Dedifferentiated amniotic fluid mesenchymal stem cell (primary cell): Measurements from ENCODE around the gene KIRREL3.

Experiments
- DNase-seq: peaks from one replicate; pipeline ENCODE4 v3.0.0-alpha.2; 2016; ENCODE audit errors: extremely low spot score

Gene KIRREL3

DNA sequence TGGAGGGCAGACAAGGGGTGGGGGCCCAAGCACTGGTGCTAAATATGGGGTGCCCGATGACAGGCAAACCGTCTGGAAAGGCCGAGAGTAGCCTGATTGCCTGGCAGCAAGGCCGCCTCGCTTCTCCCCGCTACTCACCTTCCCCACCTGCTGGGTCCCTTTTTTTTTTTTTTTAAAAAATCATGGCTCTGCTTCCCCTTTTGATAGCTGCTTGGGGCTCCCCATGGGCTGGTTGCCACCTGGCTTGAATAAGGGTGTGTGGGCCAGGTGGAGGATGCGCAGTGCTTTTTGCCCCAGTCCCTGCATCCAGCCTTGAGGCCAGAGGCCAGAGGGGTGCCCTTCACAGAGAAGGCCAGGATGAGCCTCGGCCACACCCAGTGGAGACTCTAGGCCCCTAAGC lies 533.1 kb downstream of the KIRREL3 start:
- no peak for DNase-seq

GRCh38 chr11:126467046-126467370 lies 533.6 kb downstream of the KIRREL3 start:
- no peak for DNase-seq

DNA sequence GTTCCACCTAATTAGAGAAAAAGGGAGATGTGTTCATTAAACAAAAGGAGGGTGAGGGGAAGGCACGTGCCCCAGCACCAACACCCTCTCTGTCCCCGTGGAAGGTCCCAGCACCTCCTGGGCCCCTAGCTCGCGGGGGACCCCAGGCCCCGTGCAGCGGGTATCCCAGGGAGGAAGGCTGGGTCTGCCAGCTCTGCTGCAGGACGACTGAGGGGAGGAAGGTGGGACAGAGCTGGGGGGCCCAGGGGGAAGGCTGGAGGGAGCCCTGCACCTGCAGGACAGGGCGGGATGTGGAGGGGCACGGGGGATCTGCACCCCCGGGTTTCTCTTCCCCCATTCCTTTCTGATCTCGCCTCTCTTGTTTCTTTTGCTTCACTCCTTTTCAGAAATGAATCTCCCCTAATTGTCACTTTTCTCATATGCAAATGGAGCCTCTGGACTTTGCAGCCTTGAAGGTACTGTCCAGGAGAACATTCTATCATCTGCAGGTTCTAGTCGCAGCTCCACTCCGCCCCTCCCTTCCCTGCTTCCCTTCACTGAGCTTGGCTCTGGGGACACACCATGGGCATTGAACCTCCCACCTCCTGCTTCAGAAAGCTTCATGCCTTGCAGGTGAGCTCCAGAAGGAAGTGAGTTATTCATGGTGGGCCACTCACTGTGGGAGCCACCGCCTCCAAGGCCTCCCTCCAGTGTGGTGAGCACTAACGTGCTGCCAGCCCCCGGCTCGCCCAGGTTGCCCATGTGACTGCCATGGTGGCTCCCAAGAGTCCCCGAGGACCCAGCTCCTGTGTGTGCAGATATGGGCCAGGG lies 534.1 kb downstream of the KIRREL3 start:
- no peak for DNase-seq

DNA sequence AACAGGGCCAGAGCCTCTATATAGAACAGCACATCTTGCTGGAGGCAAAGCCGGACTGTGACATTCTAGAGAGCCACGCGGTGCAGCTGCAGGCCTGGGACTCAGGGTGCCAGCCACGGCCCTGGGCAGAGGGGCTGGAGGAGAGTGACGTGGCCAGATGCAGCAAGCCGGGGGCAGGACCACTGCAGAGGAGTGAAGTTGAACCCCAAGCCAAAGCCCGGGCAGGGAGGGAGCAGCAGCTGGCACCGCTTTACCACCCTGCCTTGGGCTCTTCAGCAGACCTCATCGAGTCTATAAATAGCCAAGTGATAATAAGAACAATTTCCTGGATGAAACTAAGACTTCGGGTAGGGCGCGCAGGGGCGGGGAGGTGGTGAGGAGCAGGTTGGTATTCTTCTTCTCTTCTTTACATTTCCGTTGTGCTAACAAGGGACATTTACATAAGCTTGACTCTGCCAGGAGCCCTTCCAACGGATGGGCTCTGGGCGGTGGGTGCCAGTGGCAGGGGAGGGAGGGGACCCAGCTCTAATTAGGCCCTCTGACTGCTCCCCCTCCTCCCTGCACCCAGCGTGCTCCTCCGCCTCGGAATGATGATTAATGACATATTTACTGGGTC lies 534.9 kb downstream of the KIRREL3 start:
- no peak for DNase-seq

DNA sequence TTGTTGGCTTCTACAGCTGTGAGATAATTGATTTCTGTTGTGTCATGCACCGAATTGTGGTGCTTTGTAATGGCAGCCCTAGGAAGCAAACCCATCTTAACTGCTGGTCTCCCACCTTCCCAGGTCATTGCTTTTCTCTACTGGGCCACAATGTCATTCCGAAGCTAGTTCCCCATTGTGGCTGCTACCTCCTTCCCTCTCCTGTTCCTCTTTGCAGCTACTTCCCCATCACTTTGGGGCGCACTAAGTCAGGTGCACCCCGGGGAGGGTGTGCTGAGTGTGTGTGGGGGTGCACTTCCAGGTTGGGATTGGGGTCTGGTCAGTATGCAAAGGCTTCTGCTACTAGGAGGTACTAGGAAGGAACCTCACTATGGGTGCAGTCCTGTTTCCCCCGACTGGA lies 535.8 kb downstream of the KIRREL3 start:
- no peak for DNase-seq

GRCh38 chr11:126462422-126462821 lies 538.1 kb downstream of the KIRREL3 start:
- no peak for DNase-seq

- DNase-seq, result no peak
Measured at GRCh38 chr11:126461996-126462395, 538.6 kb downstream of the KIRREL3 start.

DNA sequence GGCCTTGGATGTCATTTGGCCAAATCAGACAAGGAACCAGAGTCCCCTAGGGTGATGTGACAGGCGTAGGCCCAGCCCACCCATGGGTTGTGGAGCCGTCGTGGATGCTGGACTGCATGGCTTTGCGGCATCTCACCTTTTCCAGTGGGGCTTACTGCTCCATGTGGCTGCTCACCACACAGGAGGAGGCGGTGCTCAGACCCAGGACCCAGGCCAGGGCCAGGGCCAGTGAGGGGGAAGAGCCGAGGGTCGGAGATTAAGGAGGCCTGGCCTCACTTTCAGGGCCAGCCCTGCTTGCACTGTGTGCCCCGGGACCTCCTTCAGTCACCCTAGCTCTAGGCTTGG lies 539.5 kb downstream of the KIRREL3 start:
- no peak for DNase-seq

- DNase-seq, result no peak
Measured at GRCh38 chr11:126460417-126461095, 540.0 kb downstream of the KIRREL3 start.

DNA sequence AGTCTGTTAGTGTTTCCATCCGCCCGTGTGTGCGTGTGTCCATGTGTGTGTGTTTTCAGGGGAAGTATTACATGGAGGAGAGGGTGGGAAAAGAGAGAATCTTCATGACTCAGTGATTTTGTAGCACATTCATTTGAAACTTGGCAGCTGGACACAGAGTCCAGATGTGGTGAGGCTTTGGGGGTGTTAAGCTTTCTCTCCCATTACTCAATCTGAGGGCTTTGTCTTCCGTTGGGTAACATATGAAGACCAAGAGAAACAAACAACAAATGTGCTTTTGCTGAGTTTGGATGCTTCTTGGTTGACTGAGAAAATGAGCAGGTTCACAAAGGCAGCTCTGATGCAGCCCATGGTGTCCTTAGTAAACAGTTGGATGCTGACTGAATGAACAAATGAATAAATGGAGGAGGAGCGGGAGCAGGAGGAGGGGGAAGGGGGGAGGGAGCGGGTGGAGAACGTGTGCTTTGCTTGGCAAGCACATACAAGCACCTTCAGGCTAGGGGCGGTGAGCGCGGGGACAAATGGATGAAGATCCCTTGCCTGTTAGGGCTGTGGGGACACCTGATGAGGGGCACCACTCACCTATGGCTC lies 540.8 kb downstream of the KIRREL3 start:
- DNase-seq, result no peak

DNA sequence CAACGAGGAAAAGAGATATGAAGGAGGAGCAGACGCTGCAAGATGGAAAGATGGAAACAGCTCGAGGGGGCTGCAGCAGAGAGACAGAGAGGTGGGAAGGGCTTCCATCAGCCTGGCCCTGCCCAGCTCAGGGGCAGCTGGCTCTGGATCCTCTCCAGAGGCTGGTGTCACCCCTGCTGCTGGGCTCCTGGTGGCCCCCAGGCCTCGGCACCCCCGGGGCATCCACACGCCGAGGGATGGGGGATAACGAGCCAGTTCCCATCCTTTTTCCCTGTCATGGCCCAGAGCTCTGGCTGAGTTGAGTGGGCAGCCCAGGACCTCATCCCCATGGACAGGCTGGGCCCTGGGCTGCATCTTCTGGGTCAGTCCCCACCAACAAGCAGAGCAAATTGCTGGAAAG lies 542.8 kb downstream of the KIRREL3 start:
- DNase-seq, result no peak

DNA sequence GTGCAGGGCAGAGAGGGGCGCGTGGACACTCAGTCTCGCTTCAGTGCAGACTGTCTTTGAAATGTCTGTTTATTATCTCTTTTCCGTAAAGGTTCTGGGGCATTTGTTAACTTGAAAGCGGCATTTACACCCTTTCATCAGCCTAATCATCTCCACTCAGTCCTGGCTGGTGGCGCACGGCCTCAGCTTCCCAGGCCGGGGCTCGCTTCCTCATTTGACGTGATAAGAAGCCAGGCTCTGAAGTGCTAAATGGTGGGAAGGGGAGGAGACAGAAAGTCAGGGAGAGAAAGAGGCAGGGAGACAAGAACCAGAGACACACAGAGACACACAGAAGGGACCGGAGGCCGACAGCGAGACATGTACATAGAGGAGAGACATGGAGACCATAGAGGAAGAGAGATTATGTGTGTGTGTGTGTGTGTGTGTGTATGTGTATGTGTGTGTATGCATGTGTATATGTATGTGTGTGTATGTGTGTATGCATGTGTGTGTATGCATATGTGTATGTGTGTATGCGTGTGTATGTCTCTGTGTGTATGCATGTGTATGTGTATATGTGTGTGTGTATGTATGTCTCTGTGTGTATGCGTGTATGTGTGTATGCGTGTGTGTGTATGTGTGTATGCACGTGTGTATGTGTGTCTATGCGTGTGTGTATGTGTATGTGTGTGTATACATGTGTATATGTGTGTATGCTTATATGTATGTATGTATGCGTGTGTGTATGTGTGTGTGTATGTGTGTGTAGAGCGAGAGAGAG lies 543.6 kb downstream of the KIRREL3 start:
- no peak for DNase-seq

GRCh38 chr11:126456089-126456488 lies 544.5 kb downstream of the KIRREL3 start:
- no peak for DNase-seq

GRCh38 chr11:126452241-126453101 lies 548.1 kb downstream of the KIRREL3 start:
- no peak for DNase-seq

DNA sequence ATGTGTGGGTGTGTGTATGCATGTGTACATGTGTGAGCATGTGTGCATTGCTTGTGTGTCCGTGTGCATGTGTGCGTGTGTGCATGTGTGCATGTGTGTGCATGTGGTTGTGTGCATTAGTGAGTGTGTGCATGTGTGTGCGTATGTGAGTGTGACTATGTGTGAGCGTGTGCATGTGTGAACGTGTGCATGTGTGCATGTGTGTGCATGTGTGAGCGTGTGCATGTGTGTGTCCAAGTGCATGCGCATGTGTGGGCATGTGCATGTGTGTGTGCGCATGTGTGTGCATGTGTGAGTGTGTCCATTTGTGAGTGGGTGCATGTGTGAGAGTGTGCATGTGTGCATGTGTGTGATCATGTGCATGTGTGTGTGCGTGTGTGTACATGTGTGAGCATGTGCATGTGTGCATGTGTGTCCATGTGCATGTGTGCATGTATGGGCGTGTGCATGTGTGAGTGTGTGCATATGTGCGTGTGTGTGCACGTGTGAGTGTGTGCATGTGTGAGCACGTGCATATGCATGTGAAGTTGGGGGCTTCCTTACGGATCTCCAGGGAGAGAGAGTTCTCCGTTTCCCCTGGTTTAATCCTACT lies 549.3 kb downstream of the KIRREL3 start:
- no peak for DNase-seq

DNA sequence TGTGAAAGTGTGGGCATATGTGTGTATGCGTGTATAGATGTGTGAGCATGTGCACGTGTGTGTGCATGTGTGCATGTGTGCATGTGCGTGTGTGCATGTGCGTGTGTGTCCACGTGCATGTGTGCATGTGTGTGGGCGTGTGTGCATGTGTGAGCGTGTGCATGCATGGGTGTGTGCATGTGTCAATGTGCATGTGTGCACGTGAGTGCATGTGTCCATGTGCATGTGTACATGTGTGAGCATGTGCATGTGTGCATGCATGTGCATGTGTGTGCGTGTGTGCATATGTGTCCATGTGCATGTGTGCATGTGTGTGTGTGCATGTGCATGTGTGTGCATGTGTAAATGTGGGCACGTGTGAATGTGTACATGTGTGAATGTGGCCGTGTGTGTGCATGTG lies 549.8 kb downstream of the KIRREL3 start:
- no peak for DNase-seq

DNA sequence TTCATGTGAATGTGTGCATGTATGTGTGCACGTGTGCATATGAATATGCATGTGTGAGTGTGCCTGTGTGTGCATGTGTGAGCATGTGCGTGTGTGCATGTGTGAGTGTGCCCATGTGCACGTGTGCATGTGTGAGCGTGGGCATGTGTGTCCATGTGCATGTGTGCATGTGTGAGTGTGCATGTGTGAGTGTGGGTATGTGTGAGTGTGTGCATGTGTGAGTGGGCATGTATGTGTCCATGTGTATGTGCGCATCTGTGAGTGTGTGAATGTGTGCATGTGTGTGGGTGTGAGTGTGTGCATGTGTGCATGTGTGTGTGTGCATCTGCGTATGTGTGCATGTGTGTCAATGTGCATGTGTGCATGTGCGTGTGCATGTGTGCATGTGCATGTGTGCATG lies 550.4 kb downstream of the KIRREL3 start:
- DNase-seq, result no peak

GRCh38 chr11:126446581-126446980 lies 554.0 kb downstream of the KIRREL3 start:
- no peak for DNase-seq

DNA sequence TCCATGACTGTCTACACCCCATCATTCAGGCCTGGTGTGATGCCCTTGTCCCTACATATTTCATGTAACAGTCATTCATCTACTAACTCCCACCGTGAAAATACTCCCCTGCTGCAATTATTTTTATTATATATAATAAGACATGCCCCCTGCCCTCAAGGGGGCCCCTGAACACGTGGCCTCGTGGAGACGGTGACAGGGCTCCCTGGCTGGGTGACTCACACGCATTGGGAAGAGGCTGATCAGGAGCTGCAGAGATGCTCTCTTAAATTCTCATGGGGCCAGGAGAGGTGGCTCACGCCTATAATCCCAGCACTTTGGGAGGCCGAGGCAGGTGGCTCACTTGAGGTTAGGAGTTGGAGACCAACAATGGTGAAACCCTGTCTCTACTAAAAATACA lies 556.5 kb downstream of the KIRREL3 start:
- DNase-seq, result no peak

DNA sequence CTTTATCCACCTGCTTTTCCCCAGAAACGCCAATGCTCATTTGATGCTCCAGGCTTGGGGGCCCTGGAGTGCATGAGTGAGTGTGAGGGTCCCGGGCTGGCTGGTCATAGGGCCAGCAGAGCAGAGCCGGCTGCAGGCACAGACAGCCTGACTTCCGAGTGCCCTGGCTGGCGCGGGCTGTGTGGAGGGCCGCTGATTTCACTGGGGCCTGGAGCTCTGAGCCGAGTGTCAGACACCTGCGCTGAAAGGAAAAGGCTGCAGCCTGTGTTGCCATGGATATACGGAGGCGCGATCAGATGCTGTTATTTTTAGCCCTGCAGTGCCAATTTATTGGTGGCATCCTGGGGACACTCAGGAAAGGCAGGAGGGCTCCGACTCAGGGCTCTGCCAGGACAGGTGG lies 557.5 kb downstream of the KIRREL3 start:
- no peak for DNase-seq
